ENCODE data around the gene SPATA17.

- TF ChIP-seq CTCF (IDR thresholded peaks at IDR 0.05): peak in 5 of 7 experiments; percentile 33 to 55 (median 39)
- TF ChIP-seq EP300 (IDR thresholded peaks at IDR 0.05): no peak
Measured at GRCh38 chr1:217747156-217747769, 116.1 kb downstream of the SPATA17 start.

All from stomach (tissue), 4 donors.